Panc1 (cell line): ENCODE results near the gene HDLBP. TPM values are rescaled to one million over a fixed set of nuclear protein-coding genes. Genes with fewer than 3 reads are reported as not detected.
"Not testable (repeated sequence)": the region's sequence is repeated elsewhere in the genome, so short reads cannot be mapped to it uniquely, and the experiment has no call there.

Source experiments
- ATAC-seq: fragments of 200-7000 bp; cut with Tn5 transposase; 2 replicates; pipeline ENCODE4 v1.9.1; 2020; ENCODE audit warnings: mild to moderate bottlenecking, moderate library complexity
- BruUV-seq: library from RNA; stranded (reverse); fragments of 400-500 nt; replicated peaks from 2 replicates; lab custom pipeline; 2021; lab: Mats Ljungman, UMichigan
- CTCF ChIA-PET: fragments of 300-600 bp; sonication (Branson Sonifier 250); formaldehyde crosslinking; loops from one replicate; lab custom pipeline; 2022; ENCODE audit warnings: antibody characterized with exemption; lab: Charles Lee
- POLR2A ChIA-PET: fragments of 300-600 bp; sonication (Branson Sonifier 250); formaldehyde crosslinking; loops from one replicate; lab custom pipeline; 2022; ENCODE audit warnings: antibody characterized with exemption; lab: Charles Lee
- DNase-seq: peaks from one replicate; pipeline ENCODE4 v3.0.0-alpha.2; 2010; ENCODE audit warnings: low read depth, low spot score
- H3K27ac ChIP-seq: 2 replicates; pipeline ENCODE4 v1.5.1; 2011; ENCODE audit warnings: mild to moderate bottlenecking, low read length, inconsistent platforms
- H3K27me3 ChIP-seq: fragments of 200-500 bp; sonication (Bioruptor generic); 2 replicates; pipeline ENCODE4 v1.6.0; 2014; ENCODE audit warnings: low read length, inconsistent platforms; ENCODE audit not compliant: control insufficient read depth, insufficient read depth
- H3K36me3 ChIP-seq: fragments of 200-500 bp; sonication (Bioruptor generic); 2 replicates; pipeline ENCODE4 v1.5.1; 2014; ENCODE audit warnings: inconsistent platforms, mild to moderate bottlenecking, low read length, moderate library complexity; ENCODE audit not compliant: control insufficient read depth, insufficient read depth
- H3K4me1 ChIP-seq: 2 replicates; pipeline ENCODE4 v1.5.1; 2011; ENCODE audit warnings: inconsistent platforms, mild to moderate bottlenecking, low read length, moderate library complexity; ENCODE audit not compliant: control insufficient read depth, insufficient read depth
- H3K4me3 ChIP-seq, 2 experiments: 2 replicates each; pipeline ENCODE4 v1.5.1; 2011 to 2012; ENCODE audit warnings: low read depth in 2 of 2, low read length in 2 of 2, mild to moderate bottlenecking in 2 of 2, inconsistent platforms in 1 of 2, moderate library complexity in 1 of 2
- H3K9me3 ChIP-seq: fragments of 200-500 bp; sonication (Bioruptor generic); 2 replicates; pipeline ENCODE4 v1.5.1; 2014; ENCODE audit warnings: low read depth, mild to moderate bottlenecking, inconsistent platforms, low read length, moderate library complexity; ENCODE audit not compliant: control insufficient read depth, insufficient read depth
- CTCF ChIP-seq: fragments of 450-650 bp; IDR thresholded peaks from 2 replicates; pipeline ENCODE4 v1.5.1; 2017; ENCODE audit warnings: mild to moderate bottlenecking
- POLR2AphosphoS5 ChIP-seq: IDR thresholded peaks from 2 replicates; pipeline ENCODE4 v1.6.1; 2012; ENCODE audit warnings: mild to moderate bottlenecking, low read depth, low read length, moderate library complexity
- REST ChIP-seq, 2 experiments: IDR thresholded peaks; 2 replicates each; pipeline ENCODE4 v1.6.1; 2011 to 2012; ENCODE audit warnings: low read depth in 2 of 2, control low read depth in 1 of 2, low read length in 1 of 2, mild to moderate bottlenecking in 1 of 2, moderate library complexity in 1 of 2; ENCODE audit not compliant: insufficient read depth in 1 of 2
- SIN3A ChIP-seq: IDR thresholded peaks from 2 replicates; pipeline ENCODE4 v1.6.1; 2012; ENCODE audit warnings: low read depth, mild to moderate bottlenecking, low read length, moderate library complexity, borderline replicate concordance; ENCODE audit not compliant: insufficient read depth
- TCF7L2 ChIP-seq: IDR thresholded peaks from 2 replicates; pipeline ENCODE4 v1.6.1; 2011; ENCODE audit warnings: mild to moderate bottlenecking, low read depth, low read length, inconsistent platforms
- in situ Hi-C: cut with HindIII; loops from 2 replicates; pipeline ENCODE4 v1.10.0; 2016; ENCODE audit warnings: low sequenced_read_pairs, low pct_unique_long_range_greater_than_20kb
- intact Hi-C: fragments of 100-400 bp; cut with micrococcal nuclease; formaldehyde crosslinking; loops from one replicate; pipeline ENCODE4 v1.10.0; 2022; ENCODE audit not compliant: unreplicated experiment
- total RNA-seq: library from RNA; stranded (reverse); gene quantifications from one replicate; pipeline ENCODE4 v1.2.1, GENCODE V29; 2021; ENCODE audit not compliant: unreplicated experiment

The HDLBP gene
- total RNA-seq, 1 experiment from 2014 or later, result 656 TPM

- no peak overlapping the region for H3K4me3 ChIP-seq
- no peaks in the 10 kb centered on the region for H3K27me3 ChIP-seq
- TF ChIP-seq CTCF, result no peak
- no peak for TF ChIP-seq REST (IDR thresholded peaks at IDR 0.05; ENCODE audit: insufficient read depth in 1 of 2, low read depth in 2 of 2, low read length in 1 of 2)
- no peak for TF ChIP-seq TCF7L2
- ChIA-PET POLR2A (no interaction called here), CTCF (no interaction called here)
- DNase-seq, result no peak
- intact Hi-C loops, result no loop called here
- peak overlapping the region; percentile 56; the same call in 1 of the 2 replicates for H3K27ac ChIP-seq
- in situ Hi-C loops, result no loop called here
- H3K36me3 ChIP-seq, result no peaks in the 10 kb centered on the region
- H3K9me3 ChIP-seq, result 0 out of 2 replicates have a peak, but pooled peaks cover 3% of the 10 kb centered on the region
- ATAC-seq, result peak; percentile 46
- peaks cover 14% of the 10 kb centered on the region for H3K4me1 ChIP-seq
- BruUV-seq, result no TSS peak
Observed at GRCh38 chr2:241279828-241280227, 35.6 kb downstream of the HDLBP start.

- H3K4me3 ChIP-seq, result no peak overlapping the region
- ATAC-seq, result peak; percentile 42; the same call in 1 of the 2 replicates
- H3K27me3 ChIP-seq, result no peaks in the 10 kb centered on the region
- intact Hi-C loops (no loop called here), in situ Hi-C loops (no loop called here)
- DNase-seq, result no peak
- TF ChIP-seq CTCF, result no peak
- TF ChIP-seq TCF7L2, result no peak
- TF ChIP-seq SIN3A, result no peak
- TF ChIP-seq REST (IDR thresholded peaks at IDR 0.05; ENCODE audit: insufficient read depth in 1 of 2, low read depth in 2 of 2, low read length in 1 of 2), result no peak
- TF ChIP-seq POLR2AphosphoS5, result no peak
- no TSS peak for BruUV-seq
- peak overlapping the region; percentile 56; the same call in 1 of the 2 replicates for H3K27ac ChIP-seq
- ChIA-PET CTCF (no interaction called here), POLR2A (no interaction called here)
- 0 out of 2 replicates have a peak, but pooled peaks cover 3% of the 10 kb centered on the region for H3K9me3 ChIP-seq
- no peaks in the 10 kb centered on the region for H3K36me3 ChIP-seq
- H3K4me1 ChIP-seq, result peaks cover 18% of the 10 kb centered on the region
Observed at GRCh38 chr2:241279413-241279812, 36.1 kb downstream of the HDLBP start.

GRCh38 chr2:241278306-241278705 lies 37.2 kb downstream of the HDLBP start:
- intact Hi-C loops, POLR2A ChIA-PET, H3K36me3 ChIP-seq, H3K9me3 ChIP-seq, H3K4me3 ChIP-seq, ATAC-seq, BruUV-seq, H3K27me3 ChIP-seq, in situ Hi-C loops, CTCF ChIA-PET, H3K27ac ChIP-seq, DNase-seq: not testable (repeated sequence)
- H3K4me1 ChIP-seq, result peaks cover 27% of the 10 kb centered on the region
